GM04503 (cell line): ENCODE results near the gene MARVELD1.

ENCODE experiments used
- DNase-seq: peaks from one replicate; pipeline ENCODE4 v3.0.0-alpha.2; 2012; ENCODE audit warnings: low read depth

Gene MARVELD1

DNA sequence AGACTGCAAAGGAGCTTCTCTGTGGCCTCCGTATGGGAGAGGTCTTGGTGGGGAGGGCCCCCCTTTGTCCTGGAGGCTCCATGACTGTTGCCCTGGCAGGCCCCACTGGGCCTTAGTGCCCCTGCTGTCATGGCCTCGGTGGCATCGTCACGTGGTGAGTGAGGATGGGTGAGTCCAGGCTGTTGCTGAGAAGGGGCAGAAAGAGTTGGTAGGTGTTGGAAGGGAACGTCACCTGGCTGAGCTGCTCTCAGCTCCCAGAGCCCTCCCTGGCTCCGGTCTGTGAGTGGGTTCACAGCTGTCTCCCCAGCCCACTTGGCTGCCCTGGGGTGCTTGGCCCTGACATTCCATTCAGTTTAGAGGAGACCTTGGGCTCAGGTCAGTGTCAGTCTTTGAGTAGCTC is 42.2 kb downstream of the MARVELD1 start:
- no peak for DNase-seq

DNA sequence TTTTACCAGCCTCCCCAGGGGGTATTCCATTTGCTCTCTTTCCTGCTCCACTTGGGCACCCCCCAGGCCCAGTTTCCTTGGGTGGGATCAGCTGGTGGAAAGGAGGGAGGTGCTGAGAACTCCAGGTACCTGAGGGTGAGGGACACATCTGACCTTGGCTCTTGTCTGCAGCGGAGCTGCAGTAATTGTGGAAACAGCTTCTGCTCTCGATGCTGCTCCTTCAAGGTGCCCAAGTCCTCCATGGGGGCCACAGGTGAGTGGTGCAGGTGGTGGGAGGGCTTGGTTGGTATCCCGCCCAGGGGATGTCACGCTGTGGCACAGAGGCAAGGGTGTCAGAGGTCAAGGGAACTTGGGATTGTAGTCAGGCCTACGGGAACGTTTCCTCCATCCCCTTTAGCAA is 43.9 kb downstream of the MARVELD1 start:
- no peak for DNase-seq

DNA sequence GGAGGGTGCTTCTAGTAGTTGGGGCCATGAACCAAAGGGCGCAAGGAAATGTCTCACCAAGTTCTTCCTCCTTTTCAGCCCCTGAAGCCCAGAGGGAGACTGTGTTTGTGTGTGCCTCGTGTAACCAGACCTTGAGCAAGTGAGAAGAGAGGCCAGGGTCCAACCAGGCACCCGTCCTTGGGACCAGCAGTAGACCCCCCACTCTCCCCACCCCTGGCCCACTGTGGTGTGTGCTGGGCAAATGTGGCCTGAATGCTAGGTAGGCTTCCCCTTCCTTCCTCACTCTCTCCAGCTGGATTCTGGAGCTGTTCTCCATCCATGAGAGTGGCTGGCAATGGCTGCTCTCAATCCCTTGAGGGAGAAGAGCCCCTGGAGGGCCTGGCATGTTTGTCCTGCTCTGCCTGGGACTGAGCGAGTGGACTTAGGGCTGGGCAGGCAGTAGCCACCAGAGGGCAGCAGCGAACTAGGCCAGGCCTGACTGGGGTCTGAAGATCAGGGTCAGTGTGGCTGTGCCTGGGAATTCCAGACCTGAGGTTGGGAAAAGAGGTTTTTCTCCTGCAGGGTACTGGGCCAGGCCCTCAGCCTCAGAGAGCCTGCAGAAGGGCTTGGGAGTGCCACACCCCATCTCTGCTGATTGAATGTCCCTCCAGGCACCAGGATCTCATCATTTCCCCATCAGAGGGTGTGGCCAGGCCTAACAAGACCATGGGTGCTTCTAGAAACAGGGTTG is 45.8 kb downstream of the MARVELD1 start:
- no peak for DNase-seq

DNA sequence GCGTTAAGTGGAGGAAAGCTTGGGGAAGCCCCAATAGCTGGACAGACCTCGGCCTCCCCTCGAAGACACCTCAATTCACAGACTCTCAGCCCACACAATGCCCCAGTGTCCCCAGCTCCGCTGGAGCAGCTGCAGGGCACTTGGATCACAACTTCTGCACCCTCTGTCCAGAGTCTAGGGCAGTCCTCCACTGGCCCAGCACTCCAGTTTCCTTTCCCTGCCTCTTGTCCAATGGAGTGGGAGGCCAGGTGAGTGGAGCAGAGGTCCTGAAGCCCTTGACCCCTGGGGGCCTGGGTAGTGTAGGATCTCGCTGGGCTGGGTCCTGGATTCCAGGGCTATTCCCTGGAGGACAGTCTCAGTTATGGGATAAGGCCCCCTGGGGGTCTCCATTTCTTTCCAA is 46.4 kb downstream of the MARVELD1 start:
- no peak for DNase-seq

DNA sequence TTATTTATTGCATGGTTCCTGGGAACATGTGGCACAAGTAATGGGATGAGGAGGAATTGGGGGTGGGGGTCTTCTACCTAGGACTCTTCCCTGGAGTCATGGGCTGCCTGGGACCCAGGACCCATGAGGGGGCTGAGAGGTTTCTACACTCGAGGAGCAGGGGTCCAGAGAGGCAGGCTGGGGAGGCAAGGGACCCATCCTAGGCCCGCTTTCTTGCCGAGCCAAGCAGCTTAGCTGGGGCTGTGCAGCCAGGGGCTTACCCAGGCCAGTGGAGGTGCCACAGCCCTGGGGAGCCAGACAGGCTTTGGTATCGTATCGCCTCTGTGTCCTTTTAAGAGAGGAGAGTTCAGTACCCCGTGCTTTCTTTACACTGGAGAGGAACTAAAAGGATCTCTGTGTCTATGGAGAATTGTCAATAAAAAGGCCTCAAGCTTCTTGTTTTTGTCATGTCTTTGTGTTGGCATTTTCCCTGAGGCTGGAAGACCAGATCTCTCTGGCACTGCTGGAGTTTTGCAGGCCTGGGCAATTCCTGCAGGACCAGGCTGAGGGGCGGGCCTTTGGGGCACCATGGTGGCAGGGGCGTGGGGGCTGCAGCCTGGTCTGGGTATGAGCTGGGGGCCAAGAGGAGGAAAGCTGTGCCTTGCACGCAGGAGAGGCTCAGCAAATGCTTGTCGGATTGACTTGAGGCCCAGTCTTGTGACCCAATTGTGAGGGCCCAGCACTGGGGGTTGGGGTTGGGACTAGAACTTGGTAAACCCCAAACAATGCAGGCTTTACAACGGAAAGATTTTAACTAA is 47.1 kb downstream of the MARVELD1 start:
- no peak for DNase-seq

DNA sequence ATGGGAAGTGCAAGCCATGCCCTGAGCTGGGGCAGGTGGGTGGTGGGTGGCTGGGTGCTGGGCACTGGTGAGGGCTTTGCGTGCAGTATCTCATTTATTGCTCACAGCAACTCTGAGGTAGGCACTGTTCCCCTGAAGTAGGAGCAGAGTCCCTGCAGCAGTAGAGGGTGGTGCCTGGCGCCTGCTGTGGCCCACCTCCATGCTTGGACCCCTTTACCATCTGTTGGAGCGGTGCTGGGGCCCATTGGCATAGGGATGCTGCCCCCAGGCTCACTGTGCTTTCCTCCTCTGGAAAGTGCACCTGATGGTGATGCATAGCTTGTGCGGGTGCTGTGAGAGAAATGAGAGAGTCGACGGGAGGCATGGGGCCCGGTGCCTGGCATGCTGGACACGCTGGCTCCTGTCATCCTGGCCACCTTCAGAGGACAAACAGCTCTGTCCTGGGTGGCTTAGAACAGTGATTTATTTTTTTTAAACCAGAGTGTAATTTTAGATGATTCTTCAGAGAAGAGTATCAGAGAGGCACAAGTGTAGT is 47.9 kb downstream of the MARVELD1 start:
- DNase-seq, result no peak

DNA sequence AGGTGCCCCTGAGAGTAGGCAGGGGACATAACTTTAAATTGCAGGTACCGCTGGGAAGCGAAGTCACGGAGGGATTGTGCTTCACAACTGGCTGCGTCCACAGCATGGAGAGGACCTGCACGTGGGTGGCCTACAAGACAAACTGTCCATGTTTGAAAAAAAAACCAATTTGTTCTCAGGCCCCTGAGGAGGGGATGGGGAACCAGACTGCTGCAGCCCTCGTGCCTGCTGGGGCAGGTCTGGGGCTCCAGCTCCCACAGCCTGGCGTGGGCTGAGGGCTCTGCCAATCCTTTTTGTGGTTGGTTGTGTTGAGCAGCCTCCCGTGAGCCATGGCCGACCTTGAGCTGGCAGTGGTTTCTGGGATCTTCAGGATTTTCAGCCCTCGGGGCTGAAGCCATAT is 48.5 kb downstream of the MARVELD1 start:
- no peak for DNase-seq

DNA sequence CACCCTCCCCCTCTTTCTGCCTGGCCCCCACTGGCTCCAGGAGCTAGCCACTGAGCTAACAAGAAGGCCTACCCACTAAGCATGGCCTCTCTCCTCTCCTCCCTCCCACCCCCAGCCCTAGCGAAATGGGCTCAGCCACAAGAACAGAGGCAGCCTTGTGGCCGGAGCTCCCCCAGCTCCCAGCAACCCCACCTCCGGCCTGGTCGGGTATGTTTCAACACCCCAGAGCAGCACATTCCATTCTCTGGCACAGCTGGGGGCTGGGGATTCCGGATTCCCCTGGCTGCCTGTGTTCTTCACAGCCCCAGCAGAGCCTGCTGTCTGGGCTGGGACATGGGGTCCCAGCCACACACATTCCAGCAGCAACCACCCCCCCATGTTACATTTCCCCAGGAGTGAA is 49.3 kb downstream of the MARVELD1 start:
- no peak for DNase-seq

DNA sequence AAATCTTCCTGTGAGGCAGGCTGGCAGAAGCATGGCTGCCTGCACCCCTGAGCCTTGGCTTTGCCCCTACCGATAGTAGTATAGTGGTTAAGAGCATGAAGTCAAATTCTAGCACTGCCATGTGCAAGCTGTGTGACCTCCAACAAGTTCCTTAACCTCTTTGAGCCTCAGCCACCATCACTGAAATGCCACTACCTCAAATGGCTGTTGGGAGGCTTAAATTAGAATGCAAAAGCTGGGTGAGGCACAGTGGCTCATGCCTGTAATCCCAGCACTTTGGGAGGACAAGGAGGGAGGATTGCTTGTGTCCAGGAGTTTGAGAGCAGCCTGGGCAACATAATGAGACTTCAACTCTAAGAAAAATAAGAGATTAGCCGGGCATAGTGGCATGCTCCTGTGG is 49.9 kb downstream of the MARVELD1 start:
- DNase-seq, result no peak

DNA sequence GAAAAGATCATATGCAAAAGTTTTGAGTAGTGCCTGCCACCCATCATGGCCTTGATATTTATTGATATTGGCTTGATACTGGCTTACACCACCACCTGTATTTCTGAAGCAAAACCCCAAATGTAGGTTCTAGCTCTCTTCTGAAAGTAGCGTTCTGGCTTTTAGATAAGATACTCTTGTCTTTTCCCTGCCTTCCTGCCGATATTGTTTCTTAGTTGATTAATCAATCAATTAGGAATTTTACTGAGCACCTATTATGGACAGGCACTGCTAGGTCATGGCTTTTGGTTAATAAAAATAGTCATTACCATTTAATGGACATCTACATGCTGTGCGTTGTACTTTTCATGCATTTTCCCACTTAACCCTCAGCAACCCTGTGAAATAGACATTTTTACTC is 50.4 kb downstream of the MARVELD1 start:
- DNase-seq, result no peak

DNA sequence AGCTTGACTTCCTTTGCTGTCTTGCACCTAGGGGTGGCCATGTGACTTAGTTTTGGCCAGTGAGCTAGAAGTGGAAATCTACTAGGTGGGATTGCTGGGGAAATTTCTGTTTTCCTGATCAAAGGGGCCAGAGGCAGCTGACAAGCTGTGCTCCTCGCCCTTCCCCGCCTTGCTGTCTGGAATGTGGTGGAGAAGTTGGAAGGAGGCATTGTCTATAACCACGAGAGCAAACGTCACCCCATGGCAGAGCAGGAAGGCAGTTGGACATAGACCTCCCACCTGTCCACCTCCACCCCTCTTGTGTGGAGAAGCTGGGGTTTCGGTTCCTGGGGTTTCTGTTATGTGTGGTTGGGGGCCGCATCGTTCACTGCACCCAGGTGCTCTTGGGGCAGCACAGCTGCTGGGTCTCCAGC is 51.0 kb downstream of the MARVELD1 start:
- DNase-seq, result no peak

DNA sequence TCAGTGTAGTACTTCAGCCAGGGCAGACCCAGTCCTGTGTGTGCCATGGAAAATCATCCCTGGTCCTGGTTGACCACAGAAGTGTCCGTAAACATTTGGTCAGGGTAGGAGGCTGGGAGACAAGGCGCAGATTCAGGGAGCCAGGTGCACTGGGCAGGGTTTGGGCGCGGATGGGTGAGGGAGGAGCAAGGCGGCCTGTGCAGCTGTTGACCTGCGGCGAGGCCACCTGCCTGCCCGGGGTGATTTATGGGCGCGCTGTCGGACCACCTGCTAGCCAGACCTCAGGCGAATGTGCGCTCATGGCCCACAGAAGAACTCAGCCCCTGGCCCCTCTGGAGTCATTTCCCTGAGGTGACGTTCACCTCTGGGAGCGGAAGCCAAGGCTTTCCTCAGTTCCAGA is 51.7 kb downstream of the MARVELD1 start:
- no peak for DNase-seq

DNA sequence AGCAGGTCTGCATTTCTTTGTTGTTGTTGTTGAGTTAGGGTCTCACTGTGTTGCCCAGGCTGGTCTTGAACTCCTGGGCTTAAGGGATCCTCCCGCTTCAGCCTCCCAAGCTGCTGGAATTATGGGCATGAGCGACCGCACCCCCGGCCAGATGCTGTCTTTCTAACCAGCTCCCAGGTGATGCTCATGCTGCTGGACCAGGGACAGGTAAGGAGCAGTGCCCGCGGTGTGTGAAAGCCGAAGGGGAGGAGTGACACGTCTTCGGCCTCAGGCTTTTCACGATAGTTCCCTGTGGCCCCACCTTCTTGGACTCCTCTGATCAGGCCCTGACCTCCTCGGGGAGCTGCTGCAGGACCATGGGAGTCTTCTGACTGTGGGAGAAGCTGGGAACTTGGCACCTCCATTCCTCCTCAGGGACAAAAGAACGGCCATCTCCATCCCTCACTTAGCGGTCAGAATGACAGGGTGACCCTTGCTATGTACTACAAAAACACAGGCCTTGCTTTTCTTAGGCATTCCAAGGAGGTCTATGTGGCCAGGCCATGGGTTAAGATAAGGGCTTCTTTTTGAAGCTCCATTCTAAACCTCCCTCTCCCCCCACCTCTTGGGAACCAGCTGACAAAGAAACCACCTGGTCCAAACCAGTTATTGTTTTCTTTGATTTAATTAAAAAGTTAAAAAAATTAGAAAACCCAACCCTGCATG is 52.7 kb downstream of the MARVELD1 start:
- no peak for DNase-seq

DNA sequence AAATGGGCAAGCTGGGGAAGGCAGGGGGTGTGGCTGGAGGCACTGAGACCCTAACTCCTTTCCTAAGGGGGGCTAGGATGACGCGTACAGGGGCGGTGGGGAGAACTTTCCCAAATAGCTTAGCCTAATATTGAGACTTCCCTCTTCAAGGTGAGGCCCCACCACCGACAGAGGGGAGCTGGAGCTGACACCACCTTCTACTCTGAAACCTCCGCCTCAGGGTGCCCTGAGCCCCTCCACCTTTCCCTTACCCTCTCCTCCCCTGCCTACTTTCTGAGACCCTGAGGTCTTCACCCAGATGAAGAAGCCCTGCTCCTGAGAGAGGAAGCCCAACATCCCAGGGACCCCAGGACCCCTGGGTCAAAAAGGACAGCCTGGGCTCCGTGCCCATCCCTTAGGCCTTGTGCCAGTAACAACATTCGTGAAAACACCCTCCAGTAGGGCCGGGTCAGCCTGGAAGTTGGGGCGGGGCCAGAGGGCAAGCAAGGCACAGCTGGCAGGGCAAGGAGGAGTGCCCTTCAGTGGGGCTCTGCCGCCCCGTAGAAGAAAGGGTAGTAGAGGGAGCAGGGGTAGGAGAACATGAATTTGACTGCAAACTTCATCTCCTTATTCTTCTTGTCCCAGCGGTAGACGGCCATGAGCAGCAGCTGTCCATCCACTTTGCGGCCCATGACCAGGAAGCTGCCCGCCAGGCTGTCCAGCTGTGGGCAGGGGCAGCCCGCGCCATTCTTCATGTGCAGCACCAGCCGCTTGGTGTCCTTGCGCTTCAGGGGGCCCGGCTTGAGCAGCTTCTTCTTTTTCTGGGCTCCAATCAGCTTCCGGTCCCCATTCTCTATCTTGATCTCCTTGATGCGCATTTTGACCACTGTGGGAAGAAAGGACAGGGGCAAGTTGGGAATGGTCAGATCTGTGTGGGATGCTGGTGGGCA is 53.7 kb downstream of the MARVELD1 start:
- no peak for DNase-seq
